GM19395 (cell line): ENCODE measurements around the gene FLOT1.
"Not testable (repeated sequence)": the region's sequence is repeated elsewhere in the genome, so short reads cannot be mapped to it uniquely, and the experiment has no call there.

ENCODE experiments used
- ATAC-seq: cut with Tn5 transposase; IDR thresholded peaks from one replicate; pipeline ENCODE4 v1.9.1; 2021; ENCODE audit warnings: mild to moderate bottlenecking, moderate library complexity; ENCODE audit not compliant: unreplicated experiment

FLOT1 gene

GRCh38 chr6:30723843-30724741 is 18.4 kb downstream of the FLOT1 start:
- ATAC-seq = not testable (repeated sequence)

GRCh38 chr6:30723159-30723842 is 19.2 kb downstream of the FLOT1 start:
- ATAC-seq = not testable (repeated sequence)

GRCh38 chr6:30722280-30723112 is 20.0 kb downstream of the FLOT1 start:
- peak; percentile 30 for ATAC-seq

GRCh38 chr6:30722025-30722279 is 20.5 kb downstream of the FLOT1 start:
- not testable (repeated sequence) for ATAC-seq

GRCh38 chr6:30721198-30722024 is 21.1 kb downstream of the FLOT1 start:
- ATAC-seq = no peak

- no peak for ATAC-seq
Measured at GRCh38 chr6:30720738-30721197, 21.7 kb downstream of the FLOT1 start.

GRCh38 chr6:30719791-30720737 is 22.4 kb downstream of the FLOT1 start, which contains the start of gene TUBB:
TUBB (plus strand) TSS chr6:30720352; CDS start chr6:30720507, 155 bp downstream.
- peak; percentile 31 for ATAC-seq

GRCh38 chr6:30719356-30719755 is 23.1 kb downstream of the FLOT1 start:
- ATAC-seq = no peak

GRCh38 chr6:30717845-30718720 is 24.4 kb downstream of the FLOT1 start:
- not testable (repeated sequence) for ATAC-seq

GRCh38 chr6:30717129-30717844 is 25.2 kb downstream of the FLOT1 start, which contains the start of gene MDC1:
MDC1 (minus strand) TSS chr6:30717281; CDS start chr6:30715175, 2,106 bp downstream.
- peak; percentile 80 for ATAC-seq

GRCh38 chr6:30716879-30717128 is 25.7 kb downstream of the FLOT1 start:
- ATAC-seq = no peak

- no peak for ATAC-seq
Measured at GRCh38 chr6:30714263-30714662, 28.2 kb downstream of the FLOT1 start.

GRCh38 chr6:30712441-30712945 is 30.0 kb downstream of the FLOT1 start:
- ATAC-seq = no peak

GRCh38 chr6:30711758-30712380 is 30.6 kb downstream of the FLOT1 start:
- no peak for ATAC-seq

GRCh38 chr6:30709101-30709868 is 33.2 kb downstream of the FLOT1 start:
- no peak for ATAC-seq

- no peak for ATAC-seq
Measured at GRCh38 chr6:30707281-30707850, 35.1 kb downstream of the FLOT1 start.
